Fibroblast of lung (primary cell): ENCODE data around the gene LDLRAD3. TPM values are rescaled to one million over a fixed set of nuclear protein-coding genes. Genes with fewer than 3 reads are reported as not detected.

Experiments
- DNase-seq, 2 donors: peaks; one replicate each; pipeline versions ENCODE4 v3.0.0 to v3.0.0-alpha.2; 2010; ENCODE audit warnings: low read depth in 2 of 2
- H2AFZ ChIP-seq: 2 replicates; pipeline ENCODE4 v1.5.1; 2012; ENCODE audit warnings: low read length, control low read depth, inconsistent platforms
- H3K27ac ChIP-seq: 2 replicates; pipeline ENCODE4 v1.5.1; 2011; ENCODE audit warnings: low read length, control low read depth; ENCODE audit not compliant: insufficient read depth
- H3K27me3 ChIP-seq: 2 replicates; pipeline ENCODE4 v1.5.1; 2011; ENCODE audit warnings: mild to moderate bottlenecking, low read length; ENCODE audit not compliant: control insufficient read depth, insufficient read depth
- H3K36me3 ChIP-seq: 2 replicates; pipeline ENCODE4 v1.5.1; 2011; ENCODE audit warnings: low read length; ENCODE audit not compliant: control insufficient read depth, insufficient read depth
- H3K4me1 ChIP-seq: 2 replicates; pipeline ENCODE4 v1.5.1; 2011; ENCODE audit warnings: low read length; ENCODE audit not compliant: control insufficient read depth, insufficient read depth; ENCODE audit errors: extremely low read depth
- H3K4me2 ChIP-seq: 2 replicates; pipeline ENCODE4 v1.5.1; 2011; ENCODE audit warnings: low read length, control low read depth; ENCODE audit not compliant: insufficient read depth; ENCODE audit errors: extremely low read depth
- H3K4me3 ChIP-seq, 4 experiments: fragments of 200-600 bp in 1 of 4; sonication (generic) in 1 of 4; replicated peaks in 1 of 4; 2 replicates each; pipeline ENCODE4 v1.5.1; 2011 to 2016; ENCODE audit warnings: low read length in 4 of 4, low read depth in 3 of 4, mild to moderate bottlenecking in 3 of 4, control low read depth in 2 of 4, inconsistent platforms in 1 of 4, mixed read lengths in 1 of 4; ENCODE audit not compliant: insufficient read depth in 1 of 4; ENCODE audit errors: control extremely low read depth in 1 of 4
- H3K79me2 ChIP-seq: 2 replicates; pipeline ENCODE4 v1.5.1; 2012; ENCODE audit warnings: mild to moderate bottlenecking, low read length, inconsistent platforms; ENCODE audit not compliant: control insufficient read depth, insufficient read depth
- H3K9ac ChIP-seq: 2 replicates; pipeline ENCODE4 v1.5.1; 2011; ENCODE audit warnings: mild to moderate bottlenecking, low read length, control low read depth; ENCODE audit not compliant: insufficient read depth
- H3K9me3 ChIP-seq: 2 replicates; pipeline ENCODE4 v1.5.1; 2012; ENCODE audit warnings: low read depth, low read length; ENCODE audit not compliant: control insufficient read depth, insufficient read depth
- H4K20me1 ChIP-seq: 2 replicates; pipeline ENCODE4 v1.5.1; 2011; ENCODE audit warnings: low read length; ENCODE audit not compliant: control insufficient read depth, insufficient read depth; ENCODE audit errors: extremely low read depth
- EZH2 ChIP-seq: IDR thresholded peaks from 2 replicates; pipeline ENCODE4 v1.5.1; 2012; ENCODE audit warnings: low read length, control low read depth, mild to moderate bottlenecking; ENCODE audit errors: missing control alignments
- polyA plus RNA-seq, 2 donors: library from polyadenylated mRNA; depleted of rRNA in 1 of 2; stranded (reverse) in 1 of 2; unstranded in 1 of 2; fragments of >200 nt; gene quantifications; 2 replicates each; pipeline ENCODE4 v1.2.1, GENCODE V29; 2011 to 2012; ENCODE audit warnings: missing spikeins in 1 of 2
- total RNA-seq: library from RNA; depleted of rRNA; stranded (reverse); fragments of >200 nt; gene quantifications from 2 replicates; pipeline ENCODE4 v1.2.1, GENCODE V29; 2014
- TF ChIP-seq, protein P1 (sequence below), 2 donors: IDR thresholded peaks in 1 of 2; conservative IDR thresholded peaks in 1 of 2; 1 replicate in 1 of 2; 2 replicates in 1 of 2; pipeline ENCODE4 v1.5.1; 2011 to 2012; ENCODE audit warnings: low read length in 2 of 2, control low read depth in 1 of 2, inconsistent platforms in 1 of 2, low read depth in 1 of 2, mild to moderate bottlenecking in 1 of 2

LDLRAD3 gene
- total and polyA plus RNA-seq, 2 donors (not counting 1 experiment from before 2014, with no cell fraction given) = 3.8 to 7.8 TPM

DNA sequence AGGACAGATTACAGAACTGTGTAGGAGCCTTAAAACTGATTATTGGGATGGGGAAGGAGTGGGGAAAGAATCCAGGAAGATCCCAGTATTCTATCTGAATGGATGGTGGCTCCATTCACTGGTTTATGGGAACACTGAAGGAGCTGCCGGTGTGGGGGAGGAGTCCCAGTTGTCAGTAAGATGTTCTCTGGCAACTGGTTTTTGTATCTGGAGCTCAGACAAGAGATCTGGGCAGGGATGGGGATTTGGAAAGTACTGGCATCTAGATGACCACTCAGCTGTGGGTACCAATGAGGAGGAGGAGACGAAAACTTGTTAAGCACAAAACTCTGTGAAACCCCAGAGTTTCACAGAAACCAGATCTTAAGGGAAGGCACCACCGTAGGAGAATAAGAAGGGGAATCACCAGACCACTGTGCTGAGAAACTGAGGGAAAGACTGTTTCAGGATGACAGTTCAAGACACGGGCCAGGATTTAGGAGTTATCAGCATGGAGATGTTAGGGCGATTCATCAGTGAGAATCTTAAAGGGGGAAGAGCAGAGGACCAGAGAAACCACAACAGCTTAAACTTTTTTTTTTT lies 28.1 kb downstream of the LDLRAD3 start:
- Histone ChIP-seq H3K4me2 (no peak overlapping the region), H2AFZ (no peak overlapping the region), H3K9me3 (no peaks in the 10 kb centered on the region), H3K27ac (no peak overlapping the region), H3K9ac (no peak overlapping the region), H3K27me3 (no peaks in the 10 kb centered on the region), H3K79me2 (no peaks in the 10 kb centered on the region), H3K4me1 (peaks cover 5% of the 10 kb centered on the region), H3K4me3 (no peak overlapping the region), H3K36me3 (no peaks in the 10 kb centered on the region), H4K20me1 (no peaks in the 10 kb centered on the region)
- TF ChIP-seq, protein P1, sequence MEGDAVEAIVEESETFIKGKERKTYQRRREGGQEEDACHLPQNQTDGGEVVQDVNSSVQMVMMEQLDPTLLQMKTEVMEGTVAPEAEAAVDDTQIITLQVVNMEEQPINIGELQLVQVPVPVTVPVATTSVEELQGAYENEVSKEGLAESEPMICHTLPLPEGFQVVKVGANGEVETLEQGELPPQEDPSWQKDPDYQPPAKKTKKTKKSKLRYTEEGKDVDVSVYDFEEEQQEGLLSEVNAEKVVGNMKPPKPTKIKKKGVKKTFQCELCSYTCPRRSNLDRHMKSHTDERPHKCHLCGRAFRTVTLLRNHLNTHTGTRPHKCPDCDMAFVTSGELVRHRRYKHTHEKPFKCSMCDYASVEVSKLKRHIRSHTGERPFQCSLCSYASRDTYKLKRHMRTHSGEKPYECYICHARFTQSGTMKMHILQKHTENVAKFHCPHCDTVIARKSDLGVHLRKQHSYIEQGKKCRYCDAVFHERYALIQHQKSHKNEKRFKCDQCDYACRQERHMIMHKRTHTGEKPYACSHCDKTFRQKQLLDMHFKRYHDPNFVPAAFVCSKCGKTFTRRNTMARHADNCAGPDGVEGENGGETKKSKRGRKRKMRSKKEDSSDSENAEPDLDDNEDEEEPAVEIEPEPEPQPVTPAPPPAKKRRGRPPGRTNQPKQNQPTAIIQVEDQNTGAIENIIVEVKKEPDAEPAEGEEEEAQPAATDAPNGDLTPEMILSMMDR (conservative IDR thresholded peaks at IDR 0.05 in 1 of 2, IDR thresholded peaks at IDR 0.05 in 1 of 2; ENCODE audit: low read depth in 1 of 2, low read length in 2 of 2) = no peak
- TF ChIP-seq EZH2 = no peak
- DNase-seq = no peak

DNA sequence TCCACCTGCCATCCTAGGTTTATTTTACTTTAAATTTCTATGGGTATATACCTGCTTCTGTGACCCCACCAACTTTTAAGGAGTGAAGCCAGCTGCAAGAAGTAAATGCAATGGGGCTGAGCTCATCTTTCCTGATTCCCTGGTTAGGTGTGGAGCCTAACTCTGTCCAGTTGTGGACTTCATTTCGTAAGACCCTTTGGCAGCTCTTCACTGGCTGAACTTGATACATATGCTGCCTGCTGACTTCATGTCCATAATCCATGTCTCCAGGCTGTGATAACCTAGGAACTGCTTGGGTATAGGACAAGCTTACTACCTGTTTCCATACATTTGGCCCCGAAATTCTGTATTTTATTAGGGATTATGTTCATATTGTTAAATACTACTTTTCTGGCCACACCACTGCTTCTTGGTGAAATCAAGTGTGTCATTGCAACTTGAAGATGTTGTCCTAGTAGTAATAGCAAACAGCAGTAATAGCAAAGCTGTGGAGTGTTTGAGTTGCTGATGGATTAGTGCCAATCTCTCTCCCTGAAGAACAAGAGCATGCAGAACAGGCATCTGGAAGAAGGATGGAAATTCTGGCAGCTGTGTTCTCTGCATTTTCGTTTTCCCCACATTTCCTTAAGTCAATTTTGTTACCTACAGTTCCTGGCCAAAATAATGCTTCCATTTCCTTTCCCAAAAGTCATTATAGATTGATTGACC lies 31.2 kb downstream of the LDLRAD3 start:
- no peak overlapping the region for H3K9ac ChIP-seq
- no peaks in the 10 kb centered on the region for H3K9me3 ChIP-seq
- H3K4me2 ChIP-seq = no peak overlapping the region
- no peaks in the 10 kb centered on the region for H3K4me1 ChIP-seq
- H3K27me3 ChIP-seq = no peaks in the 10 kb centered on the region
- H2AFZ ChIP-seq = no peak overlapping the region
- H4K20me1 ChIP-seq = no peaks in the 10 kb centered on the region
- H3K4me3 ChIP-seq = no peak overlapping the region
- H3K27ac ChIP-seq = no peak overlapping the region
- DNase-seq = no peak
- TF ChIP-seq EZH2 = no peak
- TF ChIP-seq, protein P1 (conservative IDR thresholded peaks at IDR 0.05 in 1 of 2, IDR thresholded peaks at IDR 0.05 in 1 of 2; ENCODE audit: low read depth in 1 of 2, low read length in 2 of 2) = no peak
- no peaks in the 10 kb centered on the region for H3K36me3 ChIP-seq
- no peaks in the 10 kb centered on the region for H3K79me2 ChIP-seq

DNA sequence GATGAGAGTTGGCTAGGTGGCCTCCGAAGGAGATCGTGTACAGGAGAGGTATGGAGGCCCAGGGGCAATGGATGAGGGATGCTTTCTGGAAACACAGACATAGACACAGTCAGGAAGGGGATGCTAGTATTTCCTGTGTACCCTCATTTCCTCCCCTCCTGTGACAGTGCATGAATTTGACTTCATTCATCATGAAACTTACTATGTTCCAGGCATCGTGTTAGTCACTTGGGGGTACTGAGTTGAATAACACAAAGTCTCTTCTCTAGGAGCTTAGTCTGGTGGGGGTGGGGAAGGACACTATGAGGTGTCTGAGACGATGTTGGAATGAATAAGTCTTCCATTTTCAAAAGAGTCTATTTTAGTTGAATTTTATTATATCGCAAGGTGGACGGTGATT lies 32.6 kb downstream of the LDLRAD3 start:
- Histone ChIP-seq H3K4me2 (no peak overlapping the region), H3K79me2 (no peaks in the 10 kb centered on the region), H3K9ac (no peak overlapping the region), H3K9me3 (no peaks in the 10 kb centered on the region), H4K20me1 (no peaks in the 10 kb centered on the region), H3K4me3 (no peak overlapping the region), H3K27ac (no peak overlapping the region), H3K27me3 (no peaks in the 10 kb centered on the region), H2AFZ (no peak overlapping the region), H3K4me1 (peaks cover 2% of the 10 kb centered on the region), H3K36me3 (no peaks in the 10 kb centered on the region)
- TF ChIP-seq EZH2 = no peak
- TF ChIP-seq, protein P1 (conservative IDR thresholded peaks at IDR 0.05 in 1 of 2, IDR thresholded peaks at IDR 0.05 in 1 of 2; ENCODE audit: low read depth in 1 of 2, low read length in 2 of 2) = no peak
- DNase-seq = no peak
